K562 (cell line): Measurements from ENCODE around the gene TSPAN15. TPM values are rescaled to one million over a fixed set of nuclear protein-coding genes. Genes with fewer than 3 reads are reported as not detected.

Source experiments
- ETS2 ChIP-seq: IDR thresholded peaks from 2 replicates; pipeline ENCODE4 v1.6.1; 2016; ENCODE audit warnings: borderline replicate concordance, missing genetic modification characterization, mild to moderate bottlenecking, moderate library complexity, missing compliant biosample characterization; ENCODE audit not compliant: poor library complexity, severe bottlenecking
- HNRNPL ChIP-seq: fragments of 200-400 bp; formaldehyde crosslinking; IDR thresholded peaks from 2 replicates; pipeline ENCODE4 v1.6.1; 2017; ENCODE audit warnings: low read depth, mild to moderate bottlenecking, low read length
- MAFG ChIP-seq: fragments of 450-650 bp; conservative IDR thresholded peaks from 2 replicates; pipeline ENCODE4 v1.6.1; 2016; ENCODE audit warnings: missing genetic modification characterization, missing compliant biosample characterization
- MTA2 ChIP-seq: fragments of 450-650 bp; IDR thresholded peaks from 2 replicates; pipeline ENCODE4 v1.6.1; 2016; ENCODE audit warnings: low read depth
- PPARD ChIP-seq: fragments of 250-450 bp; sonication (Bioruptor Pico); IDR thresholded peaks from 2 replicates; pipeline ENCODE4 v1.8.0; 2022; ENCODE audit warnings: inconsistent platforms, mild to moderate bottlenecking, moderate library complexity
- SMC3 ChIP-seq: conservative IDR thresholded peaks from 2 replicates; pipeline ENCODE4 v1.6.1; 2011; ENCODE audit warnings: low read depth, low read length, improper control_type of control experiment; ENCODE audit not compliant: insufficient read depth
- STAT5A ChIP-seq: IDR thresholded peaks from 2 replicates; pipeline ENCODE4 v1.6.1; 2012; ENCODE audit warnings: low read length, inconsistent platforms, borderline replicate concordance
- TCF7 ChIP-seq: sonication (generic); IDR thresholded peaks from 2 replicates; pipeline ENCODE4 v1.6.1; 2016; ENCODE audit warnings: antibody characterized with exemption, borderline replicate concordance
- ZFPM2 ChIP-seq: fragments of 250-450 bp; sonication (Bioruptor Pico); IDR thresholded peaks from 2 replicates; pipeline ENCODE4 v1.5.1; 2022; ENCODE audit warnings: mild to moderate bottlenecking
- polyA plus RNA-seq, 8 experiments: library from polyadenylated mRNA; depleted of rRNA in 4 of 8; stranded (reverse) in 5 of 8; unstranded in 3 of 8; fragments of >200 nt; fragmentation: Nextera tagmentation in 2 of 8; fragmentation: Illumina TruSeq in 1 of 8; extraction: Ambion mirVana in 2 of 8; extraction: Trizol in 1 of 8; gene quantifications; 2 replicates each; pipeline versions ENCODE4 v1.2.1 to v1.2.3, GENCODE V29; 2011 to 2014; ENCODE audit warnings: inconsistent platforms in 1 of 8, missing spikeins in 1 of 8
- total RNA-seq, 7 experiments: library from RNA; depleted of rRNA in 6 of 7; stranded (reverse); fragments of >200 nt in 6 of 7; fragmentation: Illumina TruSeq in 2 of 7; extraction: Trizol in 2 of 7; gene quantifications; 2 replicates each; pipeline versions ENCODE4 v1.2.1 to v1.2.3, GENCODE V29; 2011 to 2021; ENCODE audit warnings: low replicate concordance in 1 of 7
- TF ChIP-seq, protein P1 (sequence below): fragments of 450-650 bp; IDR thresholded peaks from 2 replicates; pipeline ENCODE4 v1.6.1; 2016; ENCODE audit warnings: low read depth
- TF ChIP-seq, protein P2 (sequence below): sonication (generic); formaldehyde crosslinking; IDR thresholded peaks from 2 replicates; pipeline ENCODE4 v1.8.0; 2022; ENCODE audit warnings: missing genetic modification reagents, mild to moderate bottlenecking, moderate library complexity, borderline replicate concordance
- TF ChIP-seq, protein P3 (sequence below): fragments of 250-450 bp; sonication (Bioruptor Pico); IDR thresholded peaks from 2 replicates; pipeline ENCODE4 v1.4.0; 2020; ENCODE audit warnings: mild to moderate bottlenecking, moderate library complexity, borderline replicate concordance

Gene TSPAN15
- total and polyA plus RNA-seq, 9 of the 15 experiments (the other 6 are each of a cell fraction or from before 2014, with no cell fraction given) = 0.33 to 1.0 (median 0.45) TPM; not detected in 2

DNA sequence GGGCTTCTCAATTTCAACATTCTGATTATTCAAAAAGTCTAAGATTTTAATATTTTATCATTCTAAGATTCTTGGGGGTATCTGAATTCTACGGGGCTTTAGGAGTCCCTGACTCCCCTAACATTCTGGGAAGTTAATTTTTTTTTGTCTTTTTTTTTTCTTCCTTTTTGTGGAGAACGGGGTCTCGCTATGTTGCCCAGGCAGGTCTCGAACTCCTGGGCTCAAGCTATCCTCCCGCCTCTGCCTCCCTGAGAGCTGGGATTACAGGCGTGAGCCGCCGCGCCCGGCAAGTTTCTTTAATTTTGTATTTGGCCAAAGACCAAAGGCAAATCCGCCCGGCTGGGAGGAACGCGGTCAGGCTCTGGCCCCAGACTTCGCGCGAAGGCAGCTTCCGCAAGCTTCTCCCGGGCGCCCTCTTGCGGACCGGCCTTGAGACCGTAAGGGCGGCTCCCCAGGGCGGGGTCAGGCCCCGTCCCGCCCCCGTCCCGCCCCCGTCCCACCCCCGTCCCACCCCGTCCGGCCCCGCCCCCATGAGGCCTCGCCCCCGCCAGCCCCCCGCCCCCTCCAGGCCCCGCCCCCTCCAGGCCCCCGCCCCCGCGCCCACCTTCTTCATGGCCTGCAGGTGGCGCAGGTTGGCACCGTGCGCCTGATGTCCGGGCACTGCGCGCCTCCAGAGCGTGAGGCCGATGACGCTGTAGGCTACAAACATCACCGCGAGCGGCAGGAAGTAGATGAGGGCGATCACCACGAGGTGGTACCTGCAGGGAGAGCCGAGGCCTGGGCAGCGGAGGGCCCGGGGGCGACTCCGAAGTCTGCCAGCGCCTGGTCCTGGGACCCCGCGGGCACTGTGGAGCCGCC is 42.7 kb upstream of the TSPAN15 start (continued):
- TF ChIP-seq HNRNPL (peak; percentile 99), MAFG (tag) (no peak), SMC3 (0 out of 2 replicates have a peak, but pooled peaks have one; percentile 43), ETS2 (tag) (no peak), TCF7 (no peak), STAT5A (no peak), PPARD (CRISPR knock-in tag) (no peak), MTA2 (0 out of 2 replicates have a peak, but pooled peaks have one; percentile 23), ZFPM2 (CRISPR knock-in tag) (no peak)
- TF ChIP-seq, protein P1, sequence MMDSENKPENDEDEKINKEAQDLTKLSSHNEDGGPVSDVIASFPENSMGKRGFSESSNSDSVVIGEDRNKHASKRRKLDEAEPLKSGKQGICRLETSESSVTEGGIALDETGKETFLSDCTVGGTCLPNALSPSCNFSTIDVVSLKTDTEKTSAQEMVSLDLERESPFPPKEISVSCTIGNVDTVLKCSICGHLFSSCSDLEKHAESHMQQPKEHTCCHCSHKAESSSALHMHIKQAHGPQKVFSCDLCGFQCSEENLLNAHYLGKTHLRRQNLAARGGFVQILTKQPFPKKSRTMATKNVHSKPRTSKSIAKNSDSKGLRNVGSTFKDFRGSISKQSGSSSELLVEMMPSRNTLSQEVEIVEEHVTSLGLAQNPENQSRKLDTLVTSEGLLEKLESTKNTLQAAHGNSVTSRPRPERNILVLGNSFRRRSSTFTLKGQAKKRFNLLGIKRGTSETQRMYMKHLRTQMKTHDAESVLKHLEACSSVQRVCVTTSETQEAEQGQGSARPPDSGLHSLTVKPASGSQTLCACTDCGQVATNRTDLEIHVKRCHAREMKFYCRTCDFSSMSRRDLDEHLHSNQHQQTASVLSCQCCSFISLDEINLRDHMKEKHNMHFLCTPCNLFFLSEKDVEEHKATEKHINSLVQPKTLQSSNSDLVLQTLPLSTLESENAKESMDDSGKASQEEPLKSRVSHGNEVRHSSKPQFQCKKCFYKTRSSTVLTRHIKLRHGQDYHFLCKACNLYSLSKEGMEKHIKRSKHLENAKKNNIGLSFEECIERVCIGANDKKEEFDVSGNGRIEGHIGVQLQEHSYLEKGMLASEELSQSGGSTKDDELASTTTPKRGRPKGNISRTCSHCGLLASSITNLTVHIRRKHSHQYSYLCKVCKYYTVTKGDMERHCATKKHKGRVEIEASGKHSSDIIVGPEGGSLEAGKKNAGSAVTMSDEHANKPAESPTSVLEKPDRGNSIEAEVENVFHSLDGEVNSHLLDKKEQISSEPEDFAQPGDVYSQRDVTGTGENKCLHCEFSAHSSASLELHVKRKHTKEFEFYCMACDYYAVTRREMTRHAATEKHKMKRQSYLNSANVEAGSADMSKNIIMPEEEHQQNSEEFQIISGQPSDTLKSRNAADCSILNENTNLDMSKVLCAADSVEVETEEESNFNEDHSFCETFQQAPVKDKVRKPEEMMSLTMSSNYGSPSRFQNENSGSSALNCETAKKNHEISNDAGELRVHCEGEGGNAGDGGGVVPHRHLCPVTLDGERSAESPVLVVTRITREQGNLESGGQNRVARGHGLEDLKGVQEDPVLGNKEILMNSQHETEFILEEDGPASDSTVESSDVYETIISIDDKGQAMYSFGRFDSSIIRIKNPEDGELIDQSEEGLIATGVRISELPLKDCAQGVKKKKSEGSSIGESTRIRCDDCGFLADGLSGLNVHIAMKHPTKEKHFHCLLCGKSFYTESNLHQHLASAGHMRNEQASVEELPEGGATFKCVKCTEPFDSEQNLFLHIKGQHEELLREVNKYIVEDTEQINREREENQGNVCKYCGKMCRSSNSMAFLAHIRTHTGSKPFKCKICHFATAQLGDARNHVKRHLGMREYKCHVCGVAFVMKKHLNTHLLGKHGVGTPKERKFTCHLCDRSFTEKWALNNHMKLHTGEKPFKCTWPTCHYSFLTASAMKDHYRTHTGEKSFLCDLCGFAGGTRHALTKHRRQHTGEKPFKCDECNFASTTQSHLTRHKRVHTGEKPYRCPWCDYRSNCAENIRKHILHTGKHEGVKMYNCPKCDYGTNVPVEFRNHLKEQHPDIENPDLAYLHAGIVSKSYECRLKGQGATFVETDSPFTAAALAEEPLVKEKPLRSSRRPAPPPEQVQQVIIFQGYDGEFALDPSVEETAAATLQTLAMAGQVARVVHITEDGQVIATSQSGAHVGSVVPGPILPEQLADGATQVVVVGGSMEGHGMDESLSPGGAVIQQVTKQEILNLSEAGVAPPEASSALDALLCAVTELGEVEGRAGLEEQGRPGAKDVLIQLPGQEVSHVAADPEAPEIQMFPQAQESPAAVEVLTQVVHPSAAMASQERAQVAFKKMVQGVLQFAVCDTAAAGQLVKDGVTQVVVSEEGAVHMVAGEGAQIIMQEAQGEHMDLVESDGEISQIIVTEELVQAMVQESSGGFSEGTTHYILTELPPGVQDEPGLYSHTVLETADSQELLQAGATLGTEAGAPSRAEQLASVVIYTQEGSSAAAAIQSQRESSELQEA = no peak
- TF ChIP-seq, protein P2, sequence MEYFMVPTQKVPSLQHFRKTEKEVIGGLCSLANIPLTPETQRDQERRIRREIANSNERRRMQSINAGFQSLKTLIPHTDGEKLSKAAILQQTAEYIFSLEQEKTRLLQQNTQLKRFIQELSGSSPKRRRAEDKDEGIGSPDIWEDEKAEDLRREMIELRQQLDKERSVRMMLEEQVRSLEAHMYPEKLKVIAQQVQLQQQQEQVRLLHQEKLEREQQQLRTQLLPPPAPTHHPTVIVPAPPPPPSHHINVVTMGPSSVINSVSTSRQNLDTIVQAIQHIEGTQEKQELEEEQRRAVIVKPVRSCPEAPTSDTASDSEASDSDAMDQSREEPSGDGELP (CRISPR knock-in tag) = peak; percentile 80
- TF ChIP-seq, protein P3, sequence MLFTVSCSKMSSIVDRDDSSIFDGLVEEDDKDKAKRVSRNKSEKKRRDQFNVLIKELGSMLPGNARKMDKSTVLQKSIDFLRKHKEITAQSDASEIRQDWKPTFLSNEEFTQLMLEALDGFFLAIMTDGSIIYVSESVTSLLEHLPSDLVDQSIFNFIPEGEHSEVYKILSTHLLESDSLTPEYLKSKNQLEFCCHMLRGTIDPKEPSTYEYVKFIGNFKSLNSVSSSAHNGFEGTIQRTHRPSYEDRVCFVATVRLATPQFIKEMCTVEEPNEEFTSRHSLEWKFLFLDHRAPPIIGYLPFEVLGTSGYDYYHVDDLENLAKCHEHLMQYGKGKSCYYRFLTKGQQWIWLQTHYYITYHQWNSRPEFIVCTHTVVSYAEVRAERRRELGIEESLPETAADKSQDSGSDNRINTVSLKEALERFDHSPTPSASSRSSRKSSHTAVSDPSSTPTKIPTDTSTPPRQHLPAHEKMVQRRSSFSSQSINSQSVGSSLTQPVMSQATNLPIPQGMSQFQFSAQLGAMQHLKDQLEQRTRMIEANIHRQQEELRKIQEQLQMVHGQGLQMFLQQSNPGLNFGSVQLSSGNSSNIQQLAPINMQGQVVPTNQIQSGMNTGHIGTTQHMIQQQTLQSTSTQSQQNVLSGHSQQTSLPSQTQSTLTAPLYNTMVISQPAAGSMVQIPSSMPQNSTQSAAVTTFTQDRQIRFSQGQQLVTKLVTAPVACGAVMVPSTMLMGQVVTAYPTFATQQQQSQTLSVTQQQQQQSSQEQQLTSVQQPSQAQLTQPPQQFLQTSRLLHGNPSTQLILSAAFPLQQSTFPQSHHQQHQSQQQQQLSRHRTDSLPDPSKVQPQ (CRISPR knock-in tag) = no peak
